Esophagus squamous epithelium (tissue), 4 donors: ENCODE data around the gene FREY1.

ENCODE experiments used
- POLR2A ChIP-seq, 4 donors: fragments of 450-650 bp; IDR thresholded peaks; one replicate each; pipeline ENCODE4 v1.6.1; 2017; ENCODE audit warnings: antibody characterized with exemption in 4 of 4, mild to moderate bottlenecking in 4 of 4, moderate library complexity in 3 of 4
- TF ChIP-seq, protein P1 (sequence below), 6 experiments: fragments of 450-650 bp in 4 of 6; fragments of 200-600 bp in 2 of 6; sonication (generic) in 2 of 6; IDR thresholded peaks; one replicate each; pipeline ENCODE4 v1.5.1; 2016 to 2019; ENCODE audit warnings: antibody characterized with exemption in 6 of 6, mild to moderate bottlenecking in 4 of 6, moderate library complexity in 4 of 6

DNA sequence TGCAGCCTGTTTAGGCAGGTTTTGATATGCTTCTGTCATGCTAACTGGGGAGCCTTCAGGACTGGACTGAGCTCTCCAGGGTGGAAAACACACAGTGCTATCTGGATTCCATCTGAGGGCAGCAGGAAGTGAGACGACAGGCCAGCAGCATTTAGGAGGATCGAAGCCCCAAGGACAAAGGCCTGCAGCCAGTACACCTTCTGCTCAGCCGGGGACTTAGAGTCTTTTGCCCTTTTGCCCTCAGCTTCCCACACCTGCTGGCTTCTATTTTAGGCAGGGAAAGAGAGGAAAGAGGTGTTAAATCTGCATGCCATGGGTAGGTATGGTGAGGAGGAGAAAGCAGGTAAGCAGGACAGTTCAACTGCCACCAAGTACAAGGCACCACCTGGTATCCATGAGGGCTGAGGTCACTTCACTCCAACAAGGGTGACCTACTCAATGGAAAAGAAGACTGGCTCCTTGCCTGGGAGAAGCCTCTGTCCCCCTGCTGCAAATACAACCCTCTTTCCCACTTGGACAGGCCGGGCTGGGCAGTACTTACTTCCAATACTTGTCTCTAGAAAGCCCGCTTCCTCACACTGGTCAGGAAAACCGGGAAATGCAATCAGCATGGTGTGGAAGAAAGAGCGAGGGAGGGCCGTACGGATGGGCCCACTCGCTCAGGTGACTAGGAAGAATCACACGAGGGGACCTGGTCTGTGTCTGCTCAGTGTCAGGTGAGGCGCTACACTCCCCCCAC, 27.7 kb upstream of the FREY1 start:
- TF ChIP-seq, protein P1, sequence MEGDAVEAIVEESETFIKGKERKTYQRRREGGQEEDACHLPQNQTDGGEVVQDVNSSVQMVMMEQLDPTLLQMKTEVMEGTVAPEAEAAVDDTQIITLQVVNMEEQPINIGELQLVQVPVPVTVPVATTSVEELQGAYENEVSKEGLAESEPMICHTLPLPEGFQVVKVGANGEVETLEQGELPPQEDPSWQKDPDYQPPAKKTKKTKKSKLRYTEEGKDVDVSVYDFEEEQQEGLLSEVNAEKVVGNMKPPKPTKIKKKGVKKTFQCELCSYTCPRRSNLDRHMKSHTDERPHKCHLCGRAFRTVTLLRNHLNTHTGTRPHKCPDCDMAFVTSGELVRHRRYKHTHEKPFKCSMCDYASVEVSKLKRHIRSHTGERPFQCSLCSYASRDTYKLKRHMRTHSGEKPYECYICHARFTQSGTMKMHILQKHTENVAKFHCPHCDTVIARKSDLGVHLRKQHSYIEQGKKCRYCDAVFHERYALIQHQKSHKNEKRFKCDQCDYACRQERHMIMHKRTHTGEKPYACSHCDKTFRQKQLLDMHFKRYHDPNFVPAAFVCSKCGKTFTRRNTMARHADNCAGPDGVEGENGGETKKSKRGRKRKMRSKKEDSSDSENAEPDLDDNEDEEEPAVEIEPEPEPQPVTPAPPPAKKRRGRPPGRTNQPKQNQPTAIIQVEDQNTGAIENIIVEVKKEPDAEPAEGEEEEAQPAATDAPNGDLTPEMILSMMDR (IDR thresholded peaks at IDR 0.05), result no peak
- TF ChIP-seq POLR2A (IDR thresholded peaks at IDR 0.05), result no peak
